Parathyroid adenoma (tissue), 2 donors: Measurements from ENCODE around the gene A1BG.

Experiments
- H2AFZ ChIP-seq: fragments of 300-600 bp; sonication (generic); one replicate; pipeline ENCODE4 v1.7.0; 2017; ENCODE audit warnings: antibody characterized with exemption, mild to moderate bottlenecking
- H3K27ac ChIP-seq: fragments of 300-600 bp; sonication (generic); one replicate; pipeline ENCODE4 v1.7.0; 2017
- H3K27me3 ChIP-seq: fragments of 300-600 bp; sonication (generic); one replicate; pipeline ENCODE4 v1.7.0; 2017; ENCODE audit warnings: low read length; ENCODE audit not compliant: control insufficient read depth, insufficient read depth
- H3K36me3 ChIP-seq: fragments of 300-600 bp; sonication (generic); one replicate; pipeline ENCODE4 v1.7.0; 2017; ENCODE audit warnings: low read length; ENCODE audit not compliant: control insufficient read depth, insufficient read depth
- H3K4me1 ChIP-seq: fragments of 300-600 bp; sonication (generic); one replicate; pipeline ENCODE4 v1.7.0; 2017; ENCODE audit warnings: control low read depth
- H3K4me2 ChIP-seq: fragments of 300-600 bp; sonication (generic); one replicate; pipeline ENCODE4 v1.7.0; 2017; ENCODE audit warnings: low read length
- H3K4me3 ChIP-seq: fragments of 300-600 bp; sonication (generic); one replicate; pipeline ENCODE4 v1.7.0; 2017; ENCODE audit warnings: low read depth, low read length
- H3K79me2 ChIP-seq: fragments of 300-600 bp; sonication (generic); one replicate; pipeline ENCODE4 v1.7.0; 2017; ENCODE audit warnings: control low read depth
- H3K9ac ChIP-seq: fragments of 300-600 bp; sonication (generic); one replicate; pipeline ENCODE4 v1.7.0; 2017; ENCODE audit warnings: mild to moderate bottlenecking
- H3K9me3 ChIP-seq: fragments of 300-600 bp; sonication (generic); one replicate; pipeline ENCODE4 v1.7.0; 2017; ENCODE audit warnings: low read length; ENCODE audit not compliant: control insufficient read depth
- CTCF ChIP-seq: fragments of 300-600 bp; sonication (generic); IDR thresholded peaks from one replicate; pipeline ENCODE4 v1.7.0; 2017; ENCODE audit warnings: antibody characterized with exemption, mild to moderate bottlenecking
- donor health status: primary hyperparathyroidism.

A1BG gene

DNA sequence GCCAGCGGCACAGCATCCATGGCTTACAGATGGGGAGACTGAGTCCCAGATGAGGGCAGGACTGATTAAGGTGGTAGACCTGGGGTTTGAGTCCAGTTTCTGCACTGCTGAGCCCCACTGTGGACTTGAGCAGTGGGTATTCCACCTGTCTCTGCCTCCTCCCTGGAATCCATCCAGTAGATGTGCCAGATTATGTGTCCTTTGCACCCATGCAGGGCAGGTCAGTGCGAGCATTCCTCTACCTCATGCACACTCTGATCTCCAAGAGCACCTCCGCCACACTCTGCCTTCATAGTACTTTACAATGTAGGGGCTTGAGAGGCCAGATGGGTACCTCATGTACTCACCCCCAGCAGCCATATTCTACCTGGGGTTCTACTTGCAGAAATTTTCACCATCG lies 16.5 kb downstream of the A1BG start:
- Histone ChIP-seq H3K4me3 (no peak overlapping the region), H3K36me3 (no peaks in the 10 kb centered on the region), H3K9me3 (no peaks in the 10 kb centered on the region), H3K4me2 (no peak overlapping the region), H2AFZ (no peak overlapping the region), H3K9ac (no peak overlapping the region), H3K79me2 (peaks cover 15% of the 10 kb centered on the region), H3K4me1 (no peaks in the 10 kb centered on the region), H3K27ac (no peak overlapping the region), H3K27me3 (no peaks in the 10 kb centered on the region)
- TF ChIP-seq CTCF: no peak

DNA sequence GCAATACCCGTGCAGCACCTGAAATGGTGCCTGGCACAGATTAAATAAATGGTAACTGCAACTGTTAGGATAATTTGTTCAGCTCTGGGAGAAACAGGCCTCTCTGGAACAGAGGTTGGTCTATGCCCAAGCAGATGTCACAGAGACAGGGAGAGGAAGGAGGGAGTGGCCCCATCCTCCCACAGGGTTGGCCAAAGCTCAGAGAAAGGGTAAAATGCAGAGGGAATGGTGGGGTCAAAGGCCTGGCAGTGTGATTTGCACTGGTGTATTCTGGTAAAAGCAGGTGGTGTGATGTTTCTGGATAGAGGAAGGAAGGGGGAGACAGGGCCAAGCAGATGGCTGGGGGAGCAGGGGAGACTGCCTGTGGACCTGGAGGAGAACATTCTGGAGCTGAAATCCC lies 17.1 kb downstream of the A1BG start:
- no peak overlapping the region for H3K4me2 ChIP-seq
- no peaks in the 10 kb centered on the region for H3K36me3 ChIP-seq
- H3K79me2 ChIP-seq: peaks cover 12% of the 10 kb centered on the region
- TF ChIP-seq CTCF: no peak
- no peak overlapping the region for H3K4me3 ChIP-seq
- no peaks in the 10 kb centered on the region for H3K9me3 ChIP-seq
- H3K27ac ChIP-seq: no peak overlapping the region
- no peaks in the 10 kb centered on the region for H3K4me1 ChIP-seq
- H2AFZ ChIP-seq: no peak overlapping the region
- H3K27me3 ChIP-seq: no peaks in the 10 kb centered on the region
- H3K9ac ChIP-seq: no peak overlapping the region

DNA sequence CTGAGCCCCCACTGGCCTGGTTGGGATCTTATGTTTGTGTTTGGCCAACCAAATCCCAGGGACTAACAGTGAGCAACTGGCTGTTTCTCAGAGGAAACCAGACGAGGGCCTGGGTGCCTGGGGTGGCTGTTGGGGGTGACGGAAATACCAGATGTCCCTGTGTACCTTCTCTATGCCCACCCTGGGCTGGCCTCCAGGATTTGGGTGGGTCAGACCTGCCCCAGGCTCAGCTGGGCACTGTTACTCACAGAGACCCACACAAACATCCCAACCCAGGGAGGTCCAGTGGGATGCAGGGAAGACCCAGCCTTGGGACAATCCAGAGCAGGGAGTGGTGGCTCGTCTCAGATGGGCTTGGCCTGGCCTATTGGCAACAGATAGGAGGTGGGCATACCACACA lies 17.7 kb downstream of the A1BG start:
- H2AFZ ChIP-seq: no peak overlapping the region
- no peaks in the 10 kb centered on the region for H3K27me3 ChIP-seq
- no peak overlapping the region for H3K27ac ChIP-seq
- H3K9ac ChIP-seq: no peak overlapping the region
- H3K9me3 ChIP-seq: no peaks in the 10 kb centered on the region
- H3K4me2 ChIP-seq: no peak overlapping the region
- H3K79me2 ChIP-seq: peaks cover 16% of the 10 kb centered on the region
- no peaks in the 10 kb centered on the region for H3K4me1 ChIP-seq
- TF ChIP-seq CTCF: no peak
- H3K36me3 ChIP-seq: no peaks in the 10 kb centered on the region
- no peak overlapping the region for H3K4me3 ChIP-seq

- H3K36me3 ChIP-seq: no peaks in the 10 kb centered on the region
- H3K4me2 ChIP-seq: no peak overlapping the region
- no peak overlapping the region for H3K9ac ChIP-seq
- no peaks in the 10 kb centered on the region for H3K27me3 ChIP-seq
- H3K4me1 ChIP-seq: no peaks in the 10 kb centered on the region
- TF ChIP-seq CTCF: no peak
- H3K4me3 ChIP-seq: no peak overlapping the region
- H3K79me2 ChIP-seq: peaks cover 19% of the 10 kb centered on the region
- no peak overlapping the region for H3K27ac ChIP-seq
- H3K9me3 ChIP-seq: no peaks in the 10 kb centered on the region
- H2AFZ ChIP-seq: no peak overlapping the region
These were observed 18.5 kb downstream of the A1BG start for GRCh38 chr19:58334691-58335249.

DNA sequence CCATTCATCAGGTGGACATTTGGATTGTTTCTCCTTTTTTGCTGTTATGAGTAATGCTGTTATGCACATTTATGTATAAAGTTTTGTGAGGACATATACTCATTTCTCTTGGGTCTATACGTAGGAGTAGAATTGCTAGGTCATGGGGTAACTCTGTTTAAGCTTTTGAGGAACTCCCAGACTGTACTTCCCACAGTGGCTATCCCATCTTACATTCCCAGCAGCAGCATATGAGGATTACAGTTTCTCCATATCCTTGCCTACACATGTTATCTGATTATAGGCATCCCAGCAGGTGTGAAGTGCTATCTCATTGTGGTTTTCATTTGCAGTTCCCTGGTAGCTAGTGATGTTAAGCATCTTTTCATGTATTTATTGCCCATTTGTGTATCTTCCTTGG lies 20.6 kb downstream of the A1BG start:
- no peak overlapping the region for H3K9ac ChIP-seq
- H3K4me3 ChIP-seq: no peak overlapping the region
- no peak for TF ChIP-seq CTCF
- H3K4me1 ChIP-seq: no peaks in the 10 kb centered on the region
- H3K9me3 ChIP-seq: no peaks in the 10 kb centered on the region
- no peaks in the 10 kb centered on the region for H3K36me3 ChIP-seq
- H3K27ac ChIP-seq: no peak overlapping the region
- no peak overlapping the region for H2AFZ ChIP-seq
- H3K4me2 ChIP-seq: no peak overlapping the region
- H3K79me2 ChIP-seq: peaks cover 23% of the 10 kb centered on the region
- H3K27me3 ChIP-seq: no peaks in the 10 kb centered on the region
